H1 (cell line): ENCODE measurements around the gene LRRC45. TPM values are rescaled to one million over a fixed set of nuclear protein-coding genes. Genes with fewer than 3 reads are reported as not detected.
A peak's percentile ranks its signal among the peaks of the same experiment; 100 is the strongest.

Experiments used
- CTCF ChIA-PET: fragments of 300-600 bp; sonication (Branson Sonifier 250); formaldehyde crosslinking; loops from one replicate; lab custom pipeline; 2021; ENCODE audit not compliant: partially characterized antibody; lab: Charles Lee
- POLR2A ChIA-PET: fragments of 300-600 bp; sonication (Branson Sonifier 250); formaldehyde crosslinking; loops from one replicate; lab custom pipeline; 2021; ENCODE audit warnings: inconsistent platforms; ENCODE audit not compliant: partially characterized antibody; lab: Charles Lee
- DNase-seq, 2 experiments: peaks; one replicate each; pipeline versions ENCODE4 v3.0.0 to v3.0.0-alpha.2; 2010 to 2022; ENCODE audit warnings: low spot score in 2 of 2, low read depth in 1 of 2, mixed read lengths in 1 of 2
- FAIRE-seq: peaks from 2 replicates; lab custom pipeline; 2011; peaks lifted over from hg19 to GRCh38; lab: Jason Lieb, UNC
- H2AFZ ChIP-seq: 2 replicates; pipeline ENCODE4 v1.8.1; 2012; ENCODE audit warnings: low read length, inconsistent platforms
- H2AK5ac ChIP-seq: 2 replicates; pipeline ENCODE4 v1.6.1; 2013; ENCODE audit warnings: low read depth, low read length
- H2BK120ac ChIP-seq: replicated peaks from 2 replicates; pipeline ENCODE3; 2013; ENCODE audit warnings: low read depth, low read length, inconsistent platforms
- H2BK12ac ChIP-seq: 2 replicates; pipeline ENCODE4 v1.6.1; 2013; ENCODE audit warnings: low read depth, low read length
- H2BK15ac ChIP-seq: 2 replicates; pipeline ENCODE4 v1.6.1; 2013; ENCODE audit warnings: low read length
- H2BK20ac ChIP-seq: 2 replicates; pipeline ENCODE4 v1.6.1; 2013; ENCODE audit warnings: low read length
- H2BK5ac ChIP-seq: 2 replicates; pipeline ENCODE4 v1.6.1; 2013; ENCODE audit warnings: low read depth, low read length
- H3K14ac ChIP-seq: 2 replicates; pipeline ENCODE4 v1.6.1; 2013; ENCODE audit warnings: inconsistent platforms; ENCODE audit not compliant: insufficient read length
- H3K18ac ChIP-seq: 2 replicates; pipeline ENCODE4 v1.6.1; 2013; ENCODE audit warnings: low read length; ENCODE audit errors: extremely low read depth
- H3K23ac ChIP-seq: 2 replicates; pipeline ENCODE4 v1.6.1; 2013; ENCODE audit warnings: inconsistent platforms; ENCODE audit not compliant: insufficient read length
- H3K23me2 ChIP-seq: 2 replicates; pipeline ENCODE4 v1.6.1; 2013; ENCODE audit warnings: low read depth, low read length
- H3K27ac ChIP-seq: 2 replicates; pipeline ENCODE4 v1.6.1; 2011; ENCODE audit warnings: low read depth, low read length, inconsistent platforms
- H3K27me3 ChIP-seq, 4 experiments: replicated peaks in 1 of 4; 1 replicate in 1 of 4; 2 replicates in 3 of 4; pipeline versions ENCODE4 v1.6.1 to v1.8.1; 2011 to 2013; ENCODE audit warnings: low read length in 3 of 4, mild to moderate bottlenecking in 3 of 4, inconsistent platforms in 2 of 4, mixed read lengths in 2 of 4, moderate library complexity in 1 of 4; ENCODE audit not compliant: control insufficient read depth in 3 of 4, insufficient read depth in 3 of 4; ENCODE audit errors: extremely low read depth in 1 of 4
- H3K36me3 ChIP-seq, 4 experiments: 2 replicates each; pipeline versions ENCODE4 v1.6.1 to v1.8.1; 2011 to 2013; ENCODE audit warnings: mild to moderate bottlenecking in 4 of 4, low read length in 3 of 4, moderate library complexity in 2 of 4, control low read depth in 1 of 4, inconsistent platforms in 1 of 4; ENCODE audit not compliant: insufficient read depth in 4 of 4, control insufficient read depth in 2 of 4
- H3K4ac ChIP-seq: replicated peaks from 2 replicates; pipeline ENCODE3; 2013; ENCODE audit warnings: low read length, low read depth, mixed read lengths, inconsistent platforms; ENCODE audit not compliant: insufficient read length
- H3K4me1 ChIP-seq, 4 experiments: replicated peaks in 1 of 4; 1 replicate in 1 of 4; 2 replicates in 3 of 4; pipeline versions ENCODE4 v1.6.1 to v1.8.1; 2011 to 2013; ENCODE audit warnings: low read length in 3 of 4, inconsistent platforms in 2 of 4, mixed read lengths in 1 of 4; ENCODE audit not compliant: insufficient read depth in 4 of 4, control insufficient read depth in 3 of 4
- H3K4me2 ChIP-seq, 2 experiments: 2 replicates each; pipeline versions ENCODE4 v1.6.1 to v1.8.1; 2011 to 2013; ENCODE audit warnings: low read depth in 2 of 2, low read length in 2 of 2, control low read depth in 1 of 2, inconsistent platforms in 1 of 2, mild to moderate bottlenecking in 1 of 2; ENCODE audit not compliant: insufficient read depth in 1 of 2
- H3K4me3 ChIP-seq, 4 experiments: fragments of 200-600, 300-600 bp in 1 of 4; sonication (generic), shearing (Covaris generic), sonication (Bioruptor Twin) in 1 of 4; 2 replicates each; pipeline versions ENCODE4 v1.5.1 to v1.8.1; 2011 to 2016; ENCODE audit warnings: low read length in 4 of 4, low read depth in 3 of 4, control low read depth in 2 of 4, inconsistent platforms in 2 of 4, mild to moderate bottlenecking in 2 of 4, mixed read lengths in 1 of 4, moderate library complexity in 1 of 4; ENCODE audit not compliant: insufficient read depth in 2 of 4; ENCODE audit errors: extremely low read depth in 1 of 4
- H3K56ac ChIP-seq: replicated peaks from 2 replicates; pipeline ENCODE3; 2013; ENCODE audit warnings: low read depth, mild to moderate bottlenecking, mixed read lengths, low read length, inconsistent platforms; ENCODE audit not compliant: insufficient read length
- H3K79me1 ChIP-seq: 2 replicates; pipeline ENCODE4 v1.6.1; 2013; ENCODE audit warnings: low read depth, low read length, control low read depth
- H3K79me2 ChIP-seq, 2 experiments: 2 replicates each; pipeline versions ENCODE4 v1.6.1 to v1.8.1; 2012 to 2013; ENCODE audit warnings: low read length in 2 of 2, mild to moderate bottlenecking in 2 of 2, inconsistent platforms in 1 of 2; ENCODE audit not compliant: insufficient read depth in 2 of 2, control insufficient read depth in 1 of 2
- H3K9ac ChIP-seq, 4 experiments: replicated peaks in 1 of 4; 1 replicate in 1 of 4; 2 replicates in 3 of 4; pipeline versions ENCODE4 v1.6.1 to v1.8.1; 2011 to 2013; ENCODE audit warnings: low read depth in 3 of 4, low read length in 3 of 4, control low read depth in 2 of 4, mild to moderate bottlenecking in 2 of 4, moderate library complexity in 2 of 4, inconsistent platforms in 1 of 4; ENCODE audit errors: extremely low read depth in 1 of 4
- H3K9me3 ChIP-seq, 2 experiments: 2 replicates each; pipeline versions ENCODE4 v1.6.1 to v1.8.1; 2012 to 2013; ENCODE audit warnings: mild to moderate bottlenecking in 2 of 2, moderate library complexity in 2 of 2, control low read depth in 1 of 2, inconsistent platforms in 1 of 2, low read depth in 1 of 2, low read length in 1 of 2, mixed read lengths in 1 of 2; ENCODE audit not compliant: insufficient read depth in 2 of 2
- H4K20me1 ChIP-seq, 2 experiments: replicated peaks in 1 of 2; 2 replicates each; pipeline versions ENCODE3 to v1.8.1; 2011 to 2013; ENCODE audit warnings: inconsistent platforms in 2 of 2, low read length in 2 of 2, mild to moderate bottlenecking in 1 of 2; ENCODE audit not compliant: insufficient read depth in 2 of 2, control insufficient read depth in 1 of 2
- H4K5ac ChIP-seq: 2 replicates; pipeline ENCODE4 v1.6.1; 2013; ENCODE audit warnings: low read length, low read depth, mixed read lengths, inconsistent platforms; ENCODE audit not compliant: insufficient read length
- H4K8ac ChIP-seq: 2 replicates; pipeline ENCODE4 v1.8.0; 2013; ENCODE audit warnings: mild to moderate bottlenecking, moderate library complexity, low read length, inconsistent platforms; ENCODE audit not compliant: insufficient read depth; ENCODE audit errors: extremely low read depth
- H4K91ac ChIP-seq: replicated peaks from 2 replicates; pipeline ENCODE3; 2013; ENCODE audit warnings: low read length, mixed read lengths, inconsistent platforms; ENCODE audit not compliant: insufficient read length
- CBX5 ChIP-seq: fragments of 300-800, 300-1000 bp; sonication (generic); IDR thresholded peaks from 2 replicates; pipeline ENCODE4 v1.7.1; 2016; ENCODE audit warnings: antibody characterized with exemption, low read length, low read depth
- CHD1 ChIP-seq: IDR thresholded peaks from 2 replicates; pipeline ENCODE4 v1.6.1; 2012; ENCODE audit warnings: low read depth, low read length, improper control_type of control experiment
- GABPA ChIP-seq: IDR thresholded peaks from 2 replicates; pipeline ENCODE4 v1.6.1; 2011; ENCODE audit warnings: mild to moderate bottlenecking, low read length, moderate library complexity, borderline replicate concordance; ENCODE audit not compliant: insufficient read depth
- PHF8 ChIP-seq: fragments of 200-600 bp; sonication (generic); conservative IDR thresholded peaks from 2 replicates; pipeline ENCODE4 v1.7.1; 2012; ENCODE audit warnings: low read depth, mild to moderate bottlenecking, inconsistent platforms, low read length, moderate library complexity
- RNF2 ChIP-seq: fragments of 200-900, 300-1000 bp; sonication (generic); IDR thresholded peaks from 2 replicates; pipeline ENCODE4 v1.7.1; 2016; ENCODE audit warnings: borderline replicate concordance, low read depth, mild to moderate bottlenecking, antibody characterized with exemption, low read length; ENCODE audit not compliant: poor library complexity, severe bottlenecking; ENCODE audit errors: missing control alignments
- WGBS, 2 experiments: shearing (Covaris generic) in 1 of 2; methylation state at CpG; one replicate each; pipeline versions ENCODE4 v1.1.6 to v1.1.7; 2013 to 2015; ENCODE audit warnings: low lambda C conversion rate in 2 of 2, mixed read lengths in 2 of 2, inconsistent platforms in 1 of 2, low coverage in 1 of 2, missing lambda C conversion rate in 1 of 2; ENCODE audit not compliant: insufficient replicate concordance in 2 of 2, insufficient coverage in 1 of 2, insufficient read length in 1 of 2; ENCODE audit errors: extremely low coverage in 1 of 2, missing lambda C conversion rate in 1 of 2; 5-methylcytosine and 5-hydroxymethylcytosine counted together
- polyA plus RNA-seq, 7 experiments: library from polyadenylated mRNA; depleted of rRNA in 3 of 7; stranded (reverse) in 5 of 7; unstranded in 2 of 7; fragments of >200 nt in 5 of 7; fragments of 200-250 nt in 2 of 7; gene quantifications; 1 replicate in 5 of 7; 2 replicates in 1 of 7; 4 replicates in 1 of 7; pipeline versions ENCODE4 v1.2.1 to v1.2.3, GENCODE V29; 2011 to 2013; ENCODE audit warnings: missing spikeins in 2 of 7, mixed read lengths in 2 of 7
- total RNA-seq: library from RNA; stranded (reverse); fragmentation: NEBNext Ultra II Directional; extraction: Animal tissue kit (Norgen Biotek cat#: 25700); gene quantifications from 2 replicates; pipeline ENCODE4 v1.2.1, GENCODE V29; 2021

Gene LRRC45
- total and polyA plus RNA-seq, 2 of the 8 experiments (the other 6 are each of a cell fraction or from before 2014, with no cell fraction given), result 11.5 to 29.0 TPM

DNA sequence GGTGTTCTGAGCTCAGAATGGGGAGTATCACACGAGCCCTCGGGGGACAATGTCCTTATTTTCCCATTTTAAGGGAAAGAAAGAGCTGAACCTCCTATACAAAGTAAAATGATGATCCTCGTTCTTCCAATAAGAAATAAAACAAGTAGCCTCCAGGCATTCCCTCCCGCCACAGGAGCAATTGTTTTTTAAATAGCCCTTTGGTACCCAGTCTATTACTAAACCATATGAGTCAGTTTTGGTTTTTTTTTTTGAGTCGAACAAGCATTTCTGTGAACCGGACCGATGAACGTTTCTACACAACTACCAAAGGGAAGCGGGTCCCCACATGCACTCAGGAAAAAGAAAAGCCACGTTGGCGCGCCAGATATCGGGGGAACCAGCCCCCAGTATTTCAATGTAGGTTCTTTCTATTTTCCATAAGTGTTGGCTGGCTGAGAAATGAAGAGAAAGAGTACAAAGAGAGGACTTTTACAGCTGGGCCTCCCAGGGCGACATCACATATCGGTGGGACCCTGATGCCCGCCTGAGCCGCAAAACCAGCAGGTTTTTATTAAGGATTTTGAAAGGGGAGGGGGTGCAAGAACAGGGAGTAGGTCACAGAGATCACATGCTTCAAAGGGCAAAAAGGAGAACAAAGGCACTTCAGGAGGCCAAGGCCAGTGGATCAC lies 18.2 kb downstream of the LRRC45 start:
- no peak overlapping the region for H2BK120ac ChIP-seq
- TF ChIP-seq CHD1 (no peak), GABPA (no peak), PHF8 (no peak), CBX5 (no peak), RNF2 (no peak)
- H3K4me2 ChIP-seq, result 0 out of 4 replicates have a peak overlapping the region, but pooled peaks of 1 of the 2 experiments have one; percentile 6
- H4K91ac ChIP-seq, result no peak overlapping the region
- no peak overlapping the region for H3K56ac ChIP-seq
- CTCF ChIA-PET, result interaction anchor here (0.6 to 4.1 kb wide), 4 partner anchors 12 to 40 kb away, joined by 3 to 21 read pairs (median 4); no protein-coding TSS in a partner anchor
- H3K4ac ChIP-seq, result no peak overlapping the region
- H3K23ac ChIP-seq, result no peak overlapping the region
- H2AFZ ChIP-seq, result no peak overlapping the region
- no peaks in the 10 kb centered on the region for H3K79me1 ChIP-seq
- H3K4me3 ChIP-seq, result no peak overlapping the region
- H2AK5ac ChIP-seq, result no peak overlapping the region
- no peak overlapping the region for H2BK15ac ChIP-seq
- H3K27me3 ChIP-seq, result peaks cover 0 to 4% (median 0%) of the 10 kb centered on the region in 4 experiments; a peak in 1 of 7 replicates
- H4K20me1 ChIP-seq, result peaks cover 0 to 4% of the 10 kb centered on the region in 2 experiments
- H3K36me3 ChIP-seq, result no peaks in the 10 kb centered on the region
- H2BK20ac ChIP-seq, result no peak overlapping the region
- peaks cover 9% of the 10 kb centered on the region; the same call in 1 of the 2 replicates for H3K23me2 ChIP-seq
- no peak overlapping the region for H3K27ac ChIP-seq
- no peak overlapping the region for H4K8ac ChIP-seq
- DNase-seq (no peak), FAIRE-seq (no peak)
- H4K5ac ChIP-seq, result no peak overlapping the region
- H3K18ac ChIP-seq, result no peak overlapping the region
- peaks cover 3 to 19% (median 8%) of the 10 kb centered on the region in 4 experiments; a peak in 6 of 7 replicates for H3K4me1 ChIP-seq
- H3K14ac ChIP-seq, result no peak overlapping the region
- H3K9ac ChIP-seq, result no peak overlapping the region
- 85% methylated on average over 17 of the region's 17 CpGs; no CpG with 5 or more reads in 1 of the 2 experiments for WGBS, 2 experiments
- no peaks in the 10 kb centered on the region for H3K9me3 ChIP-seq
- no peak overlapping the region for H2BK12ac ChIP-seq
- POLR2A ChIA-PET, result interaction anchor here (1.1 to 2.1 kb wide), 7 partner anchors 9 to 46 kb away, joined by 3 to 8 read pairs (median 3); partner anchors contain the start of gene RAC3
- H2BK5ac ChIP-seq, result no peak overlapping the region
- no peaks in the 10 kb centered on the region for H3K79me2 ChIP-seq
